Mucosa of descending colon (tissue), 3 donors: ENCODE measurements around the gene GJA8. TPM values are rescaled to one million over a fixed set of nuclear protein-coding genes. Genes with fewer than 3 reads are reported as not detected.
A peak's percentile ranks its signal among the peaks of the same experiment; 100 is the strongest.
"Not testable (repeated sequence)": the region's sequence is repeated elsewhere in the genome, so short reads cannot be mapped to it uniquely, and the experiment has no call there.

Experiments used
- ATAC-seq: fragments of 200-7000 bp; cut with Tn5 transposase; one replicate; pipeline ENCODE4 v1.9.1; 2020; ENCODE audit warnings: mild to moderate bottlenecking, moderate library complexity
- DNase-seq, 3 donors: peaks; one replicate each; pipeline ENCODE4 v3.0.0-alpha.2; 2020
- H3K36me3 ChIP-seq: fragments of 200-600 bp; one replicate; pipeline ENCODE4 v1.8.0; 2021; ENCODE audit warnings: low read depth, mild to moderate bottlenecking
- H3K4me1 ChIP-seq: fragments of 200-600 bp; one replicate; pipeline ENCODE4 v1.8.0; 2021; ENCODE audit warnings: low read depth, mild to moderate bottlenecking
- H3K4me3 ChIP-seq: fragments of 200-600 bp; one replicate; pipeline ENCODE4 v1.8.0; 2021; ENCODE audit warnings: mild to moderate bottlenecking
- H3K9me3 ChIP-seq: fragments of 200-600 bp; one replicate; pipeline ENCODE4 v1.8.0; 2021; ENCODE audit warnings: mild to moderate bottlenecking
- intact Hi-C, 2 donors: fragments of 100-400 bp; cut with DNase I in 1 of 2; cut with micrococcal nuclease in 1 of 2; formaldehyde crosslinking; loops; one replicate each; pipeline versions ENCODE4 v1.11.0 to v1.11.1; 2022; cut with DNase I, micrococcal nuclease
- total RNA-seq, 3 donors: library from RNA; stranded (reverse); fragmentation: NEBNext Ultra II Directional in 2 of 3; extraction: Animal tissue kit (Norgen Biotek cat#: 25700) in 2 of 3; gene quantifications; one replicate each; pipeline versions ENCODE4 v1.2.1 to v1.2.4, GENCODE V29; 2021 to 2023
- TF ChIP-seq, protein P1 (sequence below): fragments of 200-600 bp; IDR thresholded peaks from one replicate; pipeline ENCODE4 v1.8.0; 2022; ENCODE audit warnings: antibody characterized with exemption, mild to moderate bottlenecking
- donor health status: DM: no; HTN: no; CAD: no; lungs with moderate emphysema.
- donor health status: DM: no; HTN: no; CAD: no.
- donor health status: DM: no; HTN: yes; CAD: no.

The GJA8 gene
- total RNA-seq, 3 donors from 2014 or later = not detected

GRCh38 chr1:147912553-147912952 is 10.0 kb downstream of the GJA8 start:
- ATAC-seq (no peak), DNase-seq (no peak)
- Histone ChIP-seq H3K9me3 (no peaks in the 10 kb centered on the region), H3K36me3 (no peaks in the 10 kb centered on the region), H3K4me1 (no peaks in the 10 kb centered on the region), H3K4me3 (no peak overlapping the region)
- intact Hi-C loops = no loop called here
- TF ChIP-seq, protein P1, sequence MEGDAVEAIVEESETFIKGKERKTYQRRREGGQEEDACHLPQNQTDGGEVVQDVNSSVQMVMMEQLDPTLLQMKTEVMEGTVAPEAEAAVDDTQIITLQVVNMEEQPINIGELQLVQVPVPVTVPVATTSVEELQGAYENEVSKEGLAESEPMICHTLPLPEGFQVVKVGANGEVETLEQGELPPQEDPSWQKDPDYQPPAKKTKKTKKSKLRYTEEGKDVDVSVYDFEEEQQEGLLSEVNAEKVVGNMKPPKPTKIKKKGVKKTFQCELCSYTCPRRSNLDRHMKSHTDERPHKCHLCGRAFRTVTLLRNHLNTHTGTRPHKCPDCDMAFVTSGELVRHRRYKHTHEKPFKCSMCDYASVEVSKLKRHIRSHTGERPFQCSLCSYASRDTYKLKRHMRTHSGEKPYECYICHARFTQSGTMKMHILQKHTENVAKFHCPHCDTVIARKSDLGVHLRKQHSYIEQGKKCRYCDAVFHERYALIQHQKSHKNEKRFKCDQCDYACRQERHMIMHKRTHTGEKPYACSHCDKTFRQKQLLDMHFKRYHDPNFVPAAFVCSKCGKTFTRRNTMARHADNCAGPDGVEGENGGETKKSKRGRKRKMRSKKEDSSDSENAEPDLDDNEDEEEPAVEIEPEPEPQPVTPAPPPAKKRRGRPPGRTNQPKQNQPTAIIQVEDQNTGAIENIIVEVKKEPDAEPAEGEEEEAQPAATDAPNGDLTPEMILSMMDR = no peak

DNA sequence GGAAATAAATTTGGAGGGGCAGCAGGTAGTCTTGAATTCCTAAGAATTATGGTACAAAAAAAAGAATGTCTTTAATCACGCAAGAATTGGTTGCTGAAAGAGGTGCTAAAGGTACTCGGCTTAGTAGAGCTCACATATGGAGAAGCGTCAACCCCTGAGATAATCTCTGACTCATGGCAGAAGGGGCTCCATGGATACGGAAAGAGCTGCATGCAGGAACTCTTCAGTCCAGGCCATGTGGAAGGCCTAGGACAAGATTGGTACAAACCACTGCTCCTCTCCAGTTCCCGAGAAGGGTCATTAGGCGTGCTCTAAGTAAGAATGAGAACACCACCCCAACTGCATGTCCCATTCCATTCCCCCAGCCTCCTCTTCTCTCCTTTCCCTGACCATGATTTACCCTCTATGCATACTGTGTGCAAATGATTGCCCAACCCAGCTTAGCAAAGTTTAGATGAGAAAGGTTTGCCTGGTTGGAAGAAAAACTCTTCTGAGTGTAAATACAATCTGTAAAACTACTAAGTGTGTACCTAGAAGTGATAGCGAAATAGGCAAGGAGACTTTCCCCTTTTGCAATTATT is 10.9 kb downstream of the GJA8 start:
- H3K4me3 ChIP-seq = no peak overlapping the region
- intact Hi-C loops = no loop called here

GRCh38 chr1:147919896-147920295 is 17.3 kb downstream of the GJA8 start:
- Histone ChIP-seq H3K36me3 (no peaks in the 10 kb centered on the region), H3K9me3 (no peaks in the 10 kb centered on the region), H3K4me3 (no peak overlapping the region), H3K4me1 (no peaks in the 10 kb centered on the region)
- DNase-seq (no peak), ATAC-seq (no peak)
- intact Hi-C loops = no loop called here
- TF ChIP-seq, protein P1 = no peak

More for the DNA sequence above, 10.9 kb downstream of the GJA8 start:
- no peak for DNase-seq
- TF ChIP-seq, protein P1 = no peak
- no peak for ATAC-seq
- no peaks in the 10 kb centered on the region for H3K4me1 ChIP-seq
- no peaks in the 10 kb centered on the region for H3K36me3 ChIP-seq
- no peaks in the 10 kb centered on the region for H3K9me3 ChIP-seq

DNA sequence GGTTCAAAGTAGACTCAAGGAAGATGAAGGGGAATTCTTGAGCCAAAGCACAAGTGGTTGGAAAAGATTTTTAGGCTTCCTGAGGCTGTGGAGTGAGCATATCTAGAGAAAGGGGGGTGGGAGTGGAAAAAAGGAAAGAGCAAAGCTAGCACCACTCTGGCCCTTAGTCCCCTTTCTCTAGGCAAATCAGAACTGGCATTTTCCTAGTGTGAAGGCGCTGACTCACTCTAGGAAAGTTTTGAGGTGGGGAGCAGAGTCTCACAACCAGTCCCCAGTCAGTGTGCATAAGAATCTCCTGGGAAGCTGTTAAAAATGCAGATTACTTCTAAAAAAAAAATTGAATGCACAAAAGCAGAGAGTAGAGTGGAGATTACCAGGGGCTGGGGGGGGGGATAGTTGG is 22.2 kb downstream of the GJA8 start:
- Histone ChIP-seq H3K36me3 (no peaks in the 10 kb centered on the region), H3K4me3 (no peak overlapping the region), H3K9me3 (no peaks in the 10 kb centered on the region), H3K4me1 (no peaks in the 10 kb centered on the region)
- TF ChIP-seq, protein P1 = no peak
- intact Hi-C loops = no loop called here
- no peak for DNase-seq
- no peak for ATAC-seq

- ATAC-seq, H3K4me1 ChIP-seq, H3K36me3 ChIP-seq, H3K9me3 ChIP-seq, DNase-seq, H3K4me3 ChIP-seq, intact Hi-C loops: not testable (repeated sequence)
Measured at GRCh38 chr1:147927215-147927614, 24.6 kb downstream of the GJA8 start.

DNA sequence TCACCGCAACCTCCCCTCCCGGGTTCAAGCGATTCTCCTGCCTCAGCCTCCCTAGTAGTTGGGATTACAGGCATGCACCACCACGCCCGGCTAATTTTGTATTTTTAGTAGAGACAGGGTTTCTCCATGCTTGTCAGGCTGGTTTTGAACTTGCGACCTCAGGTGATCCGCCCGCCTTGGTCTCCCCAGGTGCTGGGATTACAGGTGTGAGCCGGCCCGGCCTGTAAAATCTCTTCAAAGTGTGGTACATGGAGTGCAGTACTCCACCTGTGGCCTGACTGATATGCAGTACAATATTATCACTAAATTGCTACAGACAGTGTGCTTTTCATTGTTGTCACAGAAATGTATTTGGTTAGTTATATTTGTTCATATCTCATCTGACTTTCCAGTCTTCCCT is 25.1 kb downstream of the GJA8 start:
- H3K4me3 ChIP-seq, DNase-seq, H3K36me3 ChIP-seq, H3K9me3 ChIP-seq, intact Hi-C loops, ATAC-seq, H3K4me1 ChIP-seq: not testable (repeated sequence)

GRCh38 chr1:147928236-147929132 is 25.9 kb downstream of the GJA8 start, which contains the start of gene GPR89B:
Gene GPR89B (plus strand): TSS chr1:147928420. CDS start chr1:147928537, 117 bp downstream.
- H3K4me1 ChIP-seq, H3K36me3 ChIP-seq, intact Hi-C loops, H3K9me3 ChIP-seq: not testable (repeated sequence)
- peak within 1 kb of the TSS; percentile 46 for H3K4me3 ChIP-seq
- ATAC-seq (peak; percentile 99), DNase-seq (peak; percentile 91 to 97 (median 94))

GRCh38 chr1:147931137-147931536 is 28.5 kb downstream of the GJA8 start:
- ATAC-seq, H3K36me3 ChIP-seq, H3K9me3 ChIP-seq, H3K4me1 ChIP-seq, intact Hi-C loops, DNase-seq, H3K4me3 ChIP-seq: not testable (repeated sequence)

GRCh38 chr1:147935296-147935695 is 32.7 kb downstream of the GJA8 start:
- H3K4me3 ChIP-seq, DNase-seq, H3K9me3 ChIP-seq, H3K36me3 ChIP-seq, ATAC-seq, intact Hi-C loops, H3K4me1 ChIP-seq: not testable (repeated sequence)

DNA sequence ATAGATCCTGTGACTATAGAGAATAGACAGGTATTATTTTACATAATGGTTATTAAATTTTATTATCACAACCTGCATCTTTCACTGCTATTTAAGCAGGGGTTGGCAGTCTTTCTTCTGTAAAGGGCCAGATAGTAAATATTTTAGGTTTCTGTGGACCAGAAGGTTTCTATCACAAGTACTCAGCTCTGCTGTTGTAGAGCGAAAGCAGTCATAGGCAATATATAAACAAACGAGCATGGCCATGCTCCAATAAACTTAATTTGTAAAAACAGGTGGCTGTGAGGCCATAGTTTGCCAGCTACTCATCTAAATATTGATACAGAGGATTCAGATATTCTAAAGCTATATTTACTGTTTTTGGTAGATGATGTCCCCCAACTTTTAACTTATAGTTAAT is 37.9 kb downstream of the GJA8 start:
- H3K4me3 ChIP-seq, H3K9me3 ChIP-seq, ATAC-seq, intact Hi-C loops, DNase-seq, H3K4me1 ChIP-seq, H3K36me3 ChIP-seq: not testable (repeated sequence)
